K562 (cell line): ENCODE measurements around the gene PPFIA1.

Experiments used
- E2F1 ChIP-seq: sonication (generic); formaldehyde crosslinking; IDR thresholded peaks from 2 replicates; pipeline ENCODE4 v1.8.1; 2023; ENCODE audit warnings: mild to moderate bottlenecking, missing genetic modification reagents, moderate library complexity
- HNRNPH1 ChIP-seq: fragments of 200-400 bp; formaldehyde crosslinking; optimal IDR thresholded peaks from 2 replicates; pipeline ENCODE3; 2017; ENCODE audit warnings: low read depth, mild to moderate bottlenecking, low read length, moderate library complexity
- POLR2AphosphoS2 ChIP-seq: IDR thresholded peaks from 2 replicates; pipeline ENCODE4 v1.6.1; 2012; ENCODE audit warnings: low read length, improper control_type of control experiment
- SMAD3 ChIP-seq: fragments of 450-650 bp; formaldehyde crosslinking; conservative IDR thresholded peaks from 2 replicates; pipeline ENCODE4 v1.4.0; 2020; ENCODE audit warnings: mild to moderate bottlenecking
- SPI1 ChIP-seq: IDR thresholded peaks from 2 replicates; pipeline ENCODE4 v1.6.1; 2011; ENCODE audit warnings: low read depth, low read length, control low read depth, borderline replicate concordance
- STAT5B ChIP-seq: fragments of 250-450 bp; sonication (Bioruptor Pico); IDR thresholded peaks from 2 replicates; pipeline ENCODE4 v1.8.0; 2021; ENCODE audit warnings: mild to moderate bottlenecking, inconsistent platforms
- U2AF2 ChIP-seq: fragments of 200-400 bp; formaldehyde crosslinking; optimal IDR thresholded peaks from 2 replicates; pipeline ENCODE3; 2017; ENCODE audit warnings: low read depth, mild to moderate bottlenecking, low read length
- ZBTB2 ChIP-seq: fragments of 450-650 bp; IDR thresholded peaks from 2 replicates; pipeline ENCODE4 v1.6.1; 2016; ENCODE audit warnings: antibody characterized with exemption
- ZBTB7A ChIP-seq: IDR thresholded peaks from 2 replicates; pipeline ENCODE4 v1.6.1; 2011; ENCODE audit warnings: low read depth, mild to moderate bottlenecking, low read length, moderate library complexity, borderline replicate concordance; ENCODE audit not compliant: control insufficient read depth
- ZNF121 ChIP-seq: sonication (generic); formaldehyde crosslinking; conservative IDR thresholded peaks from 2 replicates; pipeline ENCODE4 v1.8.0; 2022; ENCODE audit warnings: missing genetic modification reagents
- ZNF274 ChIP-seq: IDR thresholded peaks from 2 replicates; pipeline ENCODE4 v1.6.1; 2011; ENCODE audit warnings: low read depth, mild to moderate bottlenecking, low read length, moderate library complexity, borderline replicate concordance
- TF ChIP-seq, protein P1 (sequence below), 2 experiments: fragments of 450-650 bp in 1 of 2; sonication (generic) in 1 of 2; formaldehyde crosslinking in 1 of 2; IDR thresholded peaks; 2 replicates each; pipeline versions ENCODE4 v1.7.1 to v1.9.0; 2016 to 2022; ENCODE audit warnings: inconsistent platforms in 1 of 2, mild to moderate bottlenecking in 1 of 2, missing genetic modification reagents in 1 of 2
- TF ChIP-seq, protein P2 (sequence below): fragments of 250-450 bp; sonication (Bioruptor Pico); IDR thresholded peaks from 2 replicates; pipeline ENCODE4 v1.8.0; 2021; ENCODE audit warnings: mild to moderate bottlenecking, moderate library complexity

DNA sequence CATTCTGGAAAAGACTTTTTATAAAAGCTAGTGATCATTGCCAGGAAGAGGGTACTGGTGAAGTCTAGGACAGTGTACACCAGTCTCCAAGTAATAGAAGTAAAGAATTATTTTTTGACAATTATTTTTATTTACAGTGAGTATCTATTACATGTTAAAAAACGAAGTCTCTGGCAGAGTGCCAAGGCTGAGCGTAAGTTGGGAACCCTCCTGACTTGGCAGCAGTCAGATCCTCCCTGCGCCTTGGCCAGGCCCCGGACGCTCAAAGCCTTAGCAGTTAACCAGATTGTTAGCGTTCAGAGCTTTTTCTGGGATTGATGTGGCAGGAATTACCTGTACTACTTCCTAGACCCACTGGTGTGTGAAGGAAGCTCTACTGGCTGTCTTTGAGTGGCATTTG lies 89.7 kb downstream of the PPFIA1 start:
- no peak for TF ChIP-seq ZNF274
- TF ChIP-seq, protein P1, sequence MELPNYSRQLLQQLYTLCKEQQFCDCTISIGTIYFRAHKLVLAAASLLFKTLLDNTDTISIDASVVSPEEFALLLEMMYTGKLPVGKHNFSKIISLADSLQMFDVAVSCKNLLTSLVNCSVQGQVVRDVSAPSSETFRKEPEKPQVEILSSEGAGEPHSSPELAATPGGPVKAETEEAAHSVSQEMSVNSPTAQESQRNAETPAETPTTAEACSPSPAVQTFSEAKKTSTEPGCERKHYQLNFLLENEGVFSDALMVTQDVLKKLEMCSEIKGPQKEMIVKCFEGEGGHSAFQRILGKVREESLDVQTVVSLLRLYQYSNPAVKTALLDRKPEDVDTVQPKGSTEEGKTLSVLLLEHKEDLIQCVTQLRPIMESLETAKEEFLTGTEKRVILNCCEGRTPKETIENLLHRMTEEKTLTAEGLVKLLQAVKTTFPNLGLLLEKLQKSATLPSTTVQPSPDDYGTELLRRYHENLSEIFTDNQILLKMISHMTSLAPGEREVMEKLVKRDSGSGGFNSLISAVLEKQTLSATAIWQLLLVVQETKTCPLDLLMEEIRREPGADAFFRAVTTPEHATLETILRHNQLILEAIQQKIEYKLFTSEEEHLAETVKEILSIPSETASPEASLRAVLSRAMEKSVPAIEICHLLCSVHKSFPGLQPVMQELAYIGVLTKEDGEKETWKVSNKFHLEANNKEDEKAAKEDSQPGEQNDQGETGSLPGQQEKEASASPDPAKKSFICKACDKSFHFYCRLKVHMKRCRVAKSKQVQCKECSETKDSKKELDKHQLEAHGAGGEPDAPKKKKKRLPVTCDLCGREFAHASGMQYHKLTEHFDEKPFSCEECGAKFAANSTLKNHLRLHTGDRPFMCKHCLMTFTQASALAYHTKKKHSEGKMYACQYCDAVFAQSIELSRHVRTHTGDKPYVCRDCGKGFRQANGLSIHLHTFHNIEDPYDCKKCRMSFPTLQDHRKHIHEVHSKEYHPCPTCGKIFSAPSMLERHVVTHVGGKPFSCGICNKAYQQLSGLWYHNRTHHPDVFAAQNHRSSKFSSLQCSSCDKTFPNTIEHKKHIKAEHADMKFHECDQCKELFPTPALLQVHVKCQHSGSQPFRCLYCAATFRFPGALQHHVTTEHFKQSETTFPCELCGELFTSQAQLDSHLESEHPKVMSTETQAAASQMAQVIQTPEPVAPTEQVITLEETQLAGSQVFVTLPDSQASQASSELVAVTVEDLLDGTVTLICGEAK (IDR thresholded peaks at IDR 0.05) = no peak
- TF ChIP-seq, protein P1 (CRISPR knock-in tag; IDR thresholded peaks at IDR 0.05) = no peak
- no peak for TF ChIP-seq ZBTB7A
- no peak for TF ChIP-seq SPI1
- TF ChIP-seq E2F1 = no peak
- TF ChIP-seq HNRNPH1 = no peak
- no peak for TF ChIP-seq U2AF2
- no peak for TF ChIP-seq SMAD3
- no peak for TF ChIP-seq STAT5B (CRISPR knock-in tag)
- no peak for TF ChIP-seq POLR2AphosphoS2
- TF ChIP-seq, protein P2, sequence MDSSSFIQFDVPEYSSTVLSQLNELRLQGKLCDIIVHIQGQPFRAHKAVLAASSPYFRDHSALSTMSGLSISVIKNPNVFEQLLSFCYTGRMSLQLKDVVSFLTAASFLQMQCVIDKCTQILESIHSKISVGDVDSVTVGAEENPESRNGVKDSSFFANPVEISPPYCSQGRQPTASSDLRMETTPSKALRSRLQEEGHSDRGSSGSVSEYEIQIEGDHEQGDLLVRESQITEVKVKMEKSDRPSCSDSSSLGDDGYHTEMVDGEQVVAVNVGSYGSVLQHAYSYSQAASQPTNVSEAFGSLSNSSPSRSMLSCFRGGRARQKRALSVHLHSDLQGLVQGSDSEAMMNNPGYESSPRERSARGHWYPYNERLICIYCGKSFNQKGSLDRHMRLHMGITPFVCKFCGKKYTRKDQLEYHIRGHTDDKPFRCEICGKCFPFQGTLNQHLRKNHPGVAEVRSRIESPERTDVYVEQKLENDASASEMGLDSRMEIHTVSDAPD (CRISPR knock-in tag) = no peak
- TF ChIP-seq ZNF121 (CRISPR knock-in tag) = no peak
- TF ChIP-seq ZBTB2 = no peak
